Effector memory CD8-positive, alpha-beta T cell (primary cell): ENCODE data around the gene ABCA2.
A peak's percentile ranks its signal among the peaks of the same experiment; 100 is the strongest.

Experiments used
- ATAC-seq: fragments of 150-1000 bp; cut with Tn5 transposase; replicated peaks from 2 replicates; pipeline ENCODE4 v1.10.0; 2021; ENCODE audit warnings: mild to moderate bottlenecking, moderate library complexity
- DNase-seq, 3 experiments: peaks; one replicate each; pipeline ENCODE4 v3.0.0; 2021
- H3K27ac Mint-ChIP-seq, 2 donors: one replicate each; pipeline ENCODE4 v1.8.0; 2022; ENCODE audit warnings: mild to moderate bottlenecking in 2 of 2, mixed read lengths in 2 of 2, moderate library complexity in 2 of 2
- H3K27me3 Mint-ChIP-seq, 2 donors: one replicate each; pipeline ENCODE4 v1.8.0; 2022; ENCODE audit warnings: mixed read lengths in 2 of 2
- H3K36me3 Mint-ChIP-seq: one replicate; pipeline ENCODE4 v1.8.0; 2022; ENCODE audit warnings: mild to moderate bottlenecking, moderate library complexity, mixed read lengths; ENCODE audit not compliant: insufficient read depth
- H3K4me1 Mint-ChIP-seq, 2 donors: one replicate each; pipeline ENCODE4 v1.8.0; 2022; ENCODE audit warnings: low read depth in 2 of 2, mixed read lengths in 2 of 2
- H3K4me3 Mint-ChIP-seq, 2 donors: one replicate each; pipeline ENCODE4 v1.8.0; 2022; ENCODE audit warnings: mild to moderate bottlenecking in 2 of 2, mixed read lengths in 2 of 2, moderate library complexity in 2 of 2
- H3K9me3 Mint-ChIP-seq, 2 donors: one replicate each; pipeline ENCODE4 v1.8.0; 2022; ENCODE audit warnings: mixed read lengths in 2 of 2

Gene ABCA2

GRCh38 chr9:137055385-137056364 is 27.6 kb upstream of the ABCA2 start:
- ATAC-seq (no peak), DNase-seq (no peak)
- Mint-ChIP-seq H3K27ac (no peak overlapping the region), H3K27me3 (peaks cover 4 to 18% of the 10 kb centered on the region in 2 donors), H3K36me3 (peaks cover 4% of the 10 kb centered on the region), H3K4me3 (no peak overlapping the region), H3K9me3 (no peaks in the 10 kb centered on the region), H3K4me1 (no peaks in the 10 kb centered on the region)

GRCh38 chr9:137054932-137055384 is 26.9 kb upstream of the ABCA2 start:
- DNase-seq (no peak), ATAC-seq (no peak)
- Mint-ChIP-seq H3K4me3 (peak overlapping the region in 1 of 2 donors; percentile 5), H3K9me3 (no peaks in the 10 kb centered on the region), H3K36me3 (peaks cover 5% of the 10 kb centered on the region), H3K27ac (no peak overlapping the region), H3K27me3 (peaks cover 6 to 26% of the 10 kb centered on the region in 2 donors), H3K4me1 (no peaks in the 10 kb centered on the region)

GRCh38 chr9:137053944-137054931 is 26.2 kb upstream of the ABCA2 start, which contains the start of gene ENTPD2:
ENTPD2 (minus strand) TSS chr9:137054061; CDS start chr9:137053997, 64 bp downstream.
- H3K4me3 Mint-ChIP-seq = peak within 1 kb of the TSS in 1 of 2 donors; percentile 37
- H3K9me3 Mint-ChIP-seq = no peaks in the 10 kb centered on the region
- peak; percentile 66 for ATAC-seq
- peaks cover 13 to 33% of the 10 kb centered on the region in 2 donors for H3K27me3 Mint-ChIP-seq
- H3K36me3 Mint-ChIP-seq = peaks cover 10% of the 10 kb centered on the region
- H3K4me1 Mint-ChIP-seq = peaks cover 0 to 3% of the 10 kb centered on the region in 2 donors
- DNase-seq = no peak
- H3K27ac Mint-ChIP-seq = no peak within 1 kb of the TSS

- DNase-seq (no peak), ATAC-seq (peak; percentile 45)
- Mint-ChIP-seq H3K27me3 (peaks cover 13 to 33% of the 10 kb centered on the region in 2 donors), H3K9me3 (no peaks in the 10 kb centered on the region), H3K36me3 (peaks cover 17% of the 10 kb centered on the region), H3K27ac (no peak overlapping the region), H3K4me1 (peaks cover 0 to 3% of the 10 kb centered on the region in 2 donors), H3K4me3 (peak overlapping the region in 1 of 2 donors; percentile 37)
These were observed 25.2 kb upstream of the ABCA2 start for GRCh38 chr9:137052998-137053943.

- no peak for DNase-seq
- ATAC-seq = no peak
- H3K27ac Mint-ChIP-seq = no peak overlapping the region
- no peaks in the 10 kb centered on the region for H3K9me3 Mint-ChIP-seq
- peak overlapping the region in 1 of 2 donors; percentile 37 for H3K4me3 Mint-ChIP-seq
- H3K4me1 Mint-ChIP-seq = peaks cover 0 to 3% of the 10 kb centered on the region in 2 donors
- H3K36me3 Mint-ChIP-seq = peaks cover 21% of the 10 kb centered on the region
- peaks cover 21 to 42% of the 10 kb centered on the region in 2 donors for H3K27me3 Mint-ChIP-seq
These were observed 24.3 kb upstream of the ABCA2 start for GRCh38 chr9:137052293-137052692.

GRCh38 chr9:137051145-137051724 is 23.2 kb upstream of the ABCA2 start:
- H3K4me1 Mint-ChIP-seq = peaks cover 0 to 6% of the 10 kb centered on the region in 2 donors
- no peak overlapping the region for H3K4me3 Mint-ChIP-seq
- no peak for DNase-seq
- no peaks in the 10 kb centered on the region for H3K9me3 Mint-ChIP-seq
- no peak for ATAC-seq
- H3K36me3 Mint-ChIP-seq = peaks cover 21% of the 10 kb centered on the region
- peaks cover 21 to 53% of the 10 kb centered on the region in 2 donors for H3K27me3 Mint-ChIP-seq
- no peak overlapping the region for H3K27ac Mint-ChIP-seq

GRCh38 chr9:137050570-137050969 is 22.5 kb upstream of the ABCA2 start:
- Mint-ChIP-seq H3K4me1 (peaks cover 0 to 6% of the 10 kb centered on the region in 2 donors), H3K36me3 (peaks cover 21% of the 10 kb centered on the region), H3K27ac (peak overlapping the region in 1 of 2 donors; percentile 76), H3K4me3 (no peak overlapping the region), H3K9me3 (no peaks in the 10 kb centered on the region), H3K27me3 (peaks cover 21 to 53% of the 10 kb centered on the region in 2 donors)
- ATAC-seq (no peak), DNase-seq (no peak)

GRCh38 chr9:137049544-137050449 is 21.8 kb upstream of the ABCA2 start:
- Mint-ChIP-seq H3K4me3 (no peak overlapping the region), H3K27me3 (peaks cover 26 to 58% of the 10 kb centered on the region in 2 donors), H3K9me3 (no peaks in the 10 kb centered on the region), H3K36me3 (peaks cover 21% of the 10 kb centered on the region), H3K27ac (peak overlapping the region in 1 of 2 donors; percentile 76), H3K4me1 (peaks cover 5 to 12% of the 10 kb centered on the region in 2 donors)
- DNase-seq = peak in 2 of 3 experiments; percentile 46 to 47
- ATAC-seq = peak; percentile 40

GRCh38 chr9:137048655-137049543 is 20.9 kb upstream of the ABCA2 start:
- Mint-ChIP-seq H3K36me3 (peaks cover 21% of the 10 kb centered on the region), H3K9me3 (no peaks in the 10 kb centered on the region), H3K27me3 (peaks cover 31 to 63% of the 10 kb centered on the region in 2 donors), H3K27ac (no peak overlapping the region), H3K4me1 (peaks cover 7 to 15% of the 10 kb centered on the region in 2 donors), H3K4me3 (no peak overlapping the region)
- no peak for ATAC-seq
- no peak for DNase-seq

- Mint-ChIP-seq H3K27ac (no peak within 1 kb of the TSS), H3K36me3 (peaks cover 28% of the 10 kb centered on the region), H3K9me3 (no peaks in the 10 kb centered on the region), H3K27me3 (peaks cover 27 to 48% of the 10 kb centered on the region in 2 donors), H3K4me3 (peak within 1 kb of the TSS; percentile 71 to 82), H3K4me1 (peaks cover 7 to 21% of the 10 kb centered on the region in 2 donors)
- DNase-seq = peak; percentile 78 to 82 (median 78)
- peak; percentile 83 for ATAC-seq
These were observed 18.2 kb upstream of the ABCA2 start, which contains the start of gene NPDC1 for GRCh38 chr9:137046088-137046787. NPDC1 (minus strand) TSS chr9:137046177; CDS start chr9:137045989, 188 bp downstream.
